HG03439 (cell line): ENCODE data around the gene ZSCAN21.

Source experiments
- ATAC-seq: cut with Tn5 transposase; IDR thresholded peaks from one replicate; pipeline ENCODE4 v1.9.1; 2021; ENCODE audit warnings: mild to moderate bottlenecking, moderate library complexity; ENCODE audit not compliant: unreplicated experiment

The ZSCAN21 gene

DNA sequence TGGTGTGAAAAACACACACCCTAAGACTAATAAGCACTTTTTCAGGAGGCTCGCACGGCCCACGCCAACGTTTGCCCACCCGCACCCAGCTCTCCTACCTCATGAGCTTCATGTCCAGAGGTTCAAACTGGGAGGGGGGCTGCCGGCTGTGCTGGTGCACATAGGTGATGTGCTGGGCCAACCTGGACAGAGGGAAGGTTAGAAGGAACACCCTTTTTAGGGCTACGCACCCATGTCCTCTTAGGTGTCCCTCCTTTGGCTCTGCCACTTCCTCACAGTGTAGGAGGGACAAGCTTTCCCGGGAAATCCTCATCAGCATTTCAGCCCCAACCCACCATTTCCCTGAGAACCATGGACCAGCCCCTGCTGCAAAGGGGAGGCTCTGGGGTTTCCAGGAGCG is 45.7 kb downstream of the ZSCAN21 start:
- ATAC-seq = no peak

DNA sequence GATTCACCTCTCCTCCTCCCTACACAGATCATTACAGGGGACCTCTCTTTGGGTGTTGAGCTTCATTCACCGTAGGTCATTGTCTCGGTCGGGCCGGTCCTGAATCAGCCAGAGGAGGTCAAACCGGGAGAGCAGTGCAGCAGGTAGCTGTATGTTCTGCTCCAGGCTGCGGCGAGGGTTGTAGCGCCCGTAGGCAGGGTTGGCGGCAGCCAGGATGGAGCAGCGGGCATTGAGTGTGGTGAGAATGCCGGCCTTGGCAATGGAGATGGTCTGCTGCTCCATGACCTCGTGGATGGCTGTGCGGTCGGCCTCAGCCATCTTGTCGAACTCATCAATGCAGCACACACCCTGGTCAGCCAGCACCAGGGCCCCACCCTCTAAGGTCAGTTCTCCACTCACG is 46.1 kb downstream of the ZSCAN21 start:
- ATAC-seq = no peak

DNA sequence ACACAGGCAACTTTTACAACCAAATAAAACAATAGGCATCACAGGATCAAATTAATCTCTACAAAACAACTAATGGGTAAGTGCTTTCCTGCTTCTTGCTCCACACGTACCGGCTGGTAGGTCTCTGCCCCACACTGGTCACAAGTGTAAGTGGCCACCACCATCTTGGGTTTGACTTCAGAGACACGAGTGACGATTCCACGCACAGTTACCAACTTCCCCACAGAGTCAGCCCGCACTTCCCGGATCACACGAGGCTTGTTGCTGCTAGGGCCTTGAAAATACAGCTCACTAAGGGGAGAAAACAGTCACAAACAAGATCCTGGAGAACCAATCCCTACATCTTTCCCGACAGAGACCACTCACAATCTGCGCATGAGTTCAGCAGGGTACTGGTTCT is 49.3 kb downstream of the ZSCAN21 start:
- no peak for ATAC-seq

DNA sequence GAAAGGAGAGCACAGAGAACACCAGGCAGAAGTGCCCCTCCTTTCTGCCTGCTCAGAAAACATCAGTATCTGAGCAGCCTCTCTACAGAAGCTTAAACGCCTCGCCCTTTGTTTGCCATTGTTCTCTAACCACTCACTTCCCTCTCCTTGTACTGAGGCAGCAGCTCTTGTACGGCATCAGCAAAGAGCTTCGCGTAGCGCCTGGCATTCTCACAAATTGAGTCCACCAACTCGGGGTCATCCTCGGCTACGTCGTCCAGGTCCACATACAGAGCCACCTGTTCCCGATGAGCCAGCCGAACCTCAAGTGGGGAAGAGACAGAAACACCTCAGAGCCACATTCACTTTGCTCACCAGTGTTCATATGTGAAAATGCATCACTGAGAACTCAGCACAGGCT is 49.9 kb downstream of the ZSCAN21 start:
- ATAC-seq = no peak

DNA sequence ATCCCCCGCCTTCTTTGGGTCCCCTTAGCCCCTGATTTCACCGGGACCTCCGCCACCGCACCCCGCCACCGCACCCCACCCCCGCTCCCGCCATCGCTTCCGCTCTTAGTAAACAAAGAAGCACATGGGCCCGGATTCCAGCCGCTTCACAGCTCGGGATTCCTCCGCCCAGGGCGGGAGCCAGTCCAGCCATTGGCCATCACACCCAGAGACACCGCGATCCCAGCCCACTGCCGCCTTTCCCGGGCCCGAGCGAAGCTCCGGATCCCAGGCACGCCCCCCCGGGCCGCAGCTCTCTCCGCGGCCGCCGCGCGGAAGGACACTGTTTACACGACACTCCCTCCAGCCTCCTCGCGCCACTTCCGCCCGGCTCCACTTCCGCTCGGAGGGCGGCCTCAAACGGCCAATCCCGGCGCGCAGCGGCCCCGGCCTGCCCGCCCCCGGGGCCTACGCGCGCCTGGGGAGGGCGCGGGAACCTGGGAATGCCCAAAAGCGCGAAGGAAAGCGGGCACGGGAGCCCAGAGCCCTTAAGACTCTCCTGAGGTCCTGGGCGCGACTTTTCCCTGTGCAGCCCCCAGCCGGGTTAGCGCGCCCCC is 50.9 kb downstream of the ZSCAN21 start:
- peak; percentile 57 for ATAC-seq

DNA sequence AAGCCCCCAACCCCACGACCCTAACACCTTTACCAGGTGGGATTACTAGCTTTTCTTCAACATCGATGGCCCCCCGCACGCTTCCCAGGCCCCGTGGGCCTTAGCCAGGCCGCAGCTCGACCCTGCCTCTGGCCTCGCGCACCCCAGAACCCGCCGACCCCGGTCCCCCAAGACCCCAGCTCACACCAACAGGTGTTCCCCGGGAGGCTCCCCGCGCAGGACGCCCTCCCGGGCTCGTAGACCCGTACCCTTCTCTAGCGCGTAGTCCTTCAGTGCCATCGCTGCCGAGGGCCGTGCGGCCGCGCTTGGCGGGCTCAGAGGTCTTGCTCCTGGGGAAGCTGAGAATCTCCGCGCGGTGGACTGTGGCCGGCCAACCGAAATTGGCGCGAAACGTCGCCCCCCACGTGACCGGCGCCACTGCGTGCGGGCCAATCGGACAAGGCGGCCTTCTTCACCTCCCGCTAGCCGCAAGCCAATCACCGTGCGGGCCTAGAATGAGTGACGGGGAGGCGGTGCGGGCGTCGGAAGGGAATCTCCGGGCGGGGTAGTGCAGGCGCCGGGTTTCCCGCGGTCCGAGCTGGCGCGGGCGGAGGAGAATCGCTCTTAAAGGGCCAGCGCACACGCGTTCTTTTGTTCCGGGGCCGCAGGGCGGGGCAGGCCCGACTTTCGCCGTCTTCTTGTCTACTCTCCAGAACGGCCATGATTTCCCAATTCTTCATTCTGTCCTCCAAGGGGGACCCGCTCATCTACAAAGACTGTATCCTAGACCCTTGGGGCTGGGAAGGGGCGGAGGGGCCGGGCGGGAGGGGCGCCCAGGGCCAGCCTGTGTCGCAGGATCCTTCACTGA is 51.7 kb downstream of the ZSCAN21 start, which contains the start of the genes AP4M1 and MCM7:
Gene AP4M1 (plus strand): TSS at position 628 of the 847 bp plus-strand sequence. CDS start 72 bp downstream, at position 700.
Gene MCM7 (minus strand): TSS at position 382 of the 847 bp plus-strand sequence. CDS start 103 bp downstream, at position 279.
- peak; percentile 81 for ATAC-seq

- no peak for ATAC-seq
Observed at GRCh38 chr7:100102950-100103840, 53.6 kb downstream of the ZSCAN21 start.

DNA sequence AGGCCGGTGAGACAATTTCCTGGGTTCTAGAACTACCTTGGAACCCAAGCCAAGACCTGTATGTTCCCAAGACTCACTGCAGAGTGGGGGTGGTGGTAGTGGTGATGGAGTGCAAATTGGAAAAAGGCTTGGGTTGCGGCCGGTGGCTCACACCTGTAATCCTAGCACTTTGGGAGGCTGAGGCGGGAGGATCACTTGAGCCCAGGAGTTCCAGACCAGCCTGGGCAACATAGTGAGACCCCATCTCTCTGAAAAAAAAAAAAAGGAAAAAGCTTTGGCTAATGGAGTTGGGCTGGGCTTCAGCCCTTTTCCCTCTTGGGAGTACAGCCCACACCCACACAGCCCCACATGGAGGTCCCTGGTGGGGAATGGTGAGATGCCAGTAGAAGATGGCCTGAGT is 56.0 kb downstream of the ZSCAN21 start:
- ATAC-seq = no peak

DNA sequence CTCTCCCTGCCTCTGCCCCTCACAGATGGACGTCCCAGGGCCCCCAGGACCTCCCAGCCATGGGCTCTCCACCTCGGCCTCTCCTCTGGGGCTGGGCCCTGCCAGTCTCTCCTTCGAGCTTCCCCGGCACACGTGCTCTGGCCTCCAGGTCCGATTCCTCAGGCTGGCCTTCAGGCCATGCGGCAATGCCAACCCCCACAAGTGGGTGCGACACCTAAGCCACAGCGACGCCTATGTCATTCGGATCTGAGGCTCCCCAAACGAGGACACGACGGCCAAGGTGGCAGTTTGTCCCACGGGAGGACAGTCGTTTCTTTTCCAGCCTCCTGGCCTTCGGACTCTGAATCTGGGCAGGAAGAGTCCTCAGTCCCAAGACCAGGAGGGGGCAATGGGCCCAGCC is 57.1 kb downstream of the ZSCAN21 start:
- no peak for ATAC-seq

DNA sequence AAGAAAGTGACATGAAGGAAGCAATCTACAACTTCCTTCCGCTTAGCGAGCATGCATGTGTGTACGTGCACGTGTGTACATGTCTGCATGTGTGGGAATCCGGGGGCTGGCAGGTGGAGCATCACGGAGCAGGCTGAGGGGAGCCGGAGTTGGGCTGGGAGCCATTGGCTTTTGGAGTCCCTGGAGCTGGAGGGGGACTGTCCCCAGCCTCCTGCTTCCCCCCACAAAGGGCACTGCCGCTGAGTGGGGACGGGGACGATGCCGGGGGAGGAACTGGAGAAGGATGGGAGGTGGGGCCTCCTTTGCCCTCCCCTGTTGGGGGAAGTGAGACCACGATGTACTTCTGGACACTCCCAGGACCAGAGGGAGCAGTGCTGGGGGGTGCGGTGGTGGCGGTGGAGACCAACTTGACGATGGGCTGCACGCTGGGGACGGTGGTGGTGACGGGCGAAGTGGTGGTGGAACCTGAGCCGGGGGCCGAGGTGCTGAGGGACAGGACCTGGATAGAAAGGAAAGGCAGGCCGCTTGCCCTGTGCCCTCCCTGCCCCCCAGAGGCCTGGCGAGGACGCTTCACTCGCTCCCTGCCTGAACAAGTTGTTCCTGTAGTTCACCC is 57.7 kb downstream of the ZSCAN21 start:
- no peak for ATAC-seq

DNA sequence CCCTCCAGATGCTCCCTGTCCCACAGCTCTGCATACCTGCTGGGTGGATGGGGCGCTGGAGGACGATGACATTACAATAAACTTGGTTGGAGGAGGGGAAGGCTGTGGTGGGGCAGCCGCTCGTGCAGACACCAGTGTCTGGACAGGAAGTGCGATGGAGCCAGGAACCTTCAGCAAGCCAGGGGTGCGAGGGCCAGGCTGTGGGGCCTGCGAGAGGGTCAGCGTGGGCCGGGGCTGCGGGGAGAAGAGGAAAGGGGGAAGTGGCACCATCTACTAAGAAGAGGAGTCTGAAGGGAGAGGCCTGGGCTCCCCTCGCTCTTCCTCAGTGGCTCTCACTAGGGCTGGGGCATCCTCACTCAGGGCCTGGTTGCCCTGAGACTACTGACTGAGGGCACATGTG is 58.3 kb downstream of the ZSCAN21 start:
- ATAC-seq = no peak

- no peak for ATAC-seq
Observed at GRCh38 chr7:100109521-100110163, 60.1 kb downstream of the ZSCAN21 start.

DNA sequence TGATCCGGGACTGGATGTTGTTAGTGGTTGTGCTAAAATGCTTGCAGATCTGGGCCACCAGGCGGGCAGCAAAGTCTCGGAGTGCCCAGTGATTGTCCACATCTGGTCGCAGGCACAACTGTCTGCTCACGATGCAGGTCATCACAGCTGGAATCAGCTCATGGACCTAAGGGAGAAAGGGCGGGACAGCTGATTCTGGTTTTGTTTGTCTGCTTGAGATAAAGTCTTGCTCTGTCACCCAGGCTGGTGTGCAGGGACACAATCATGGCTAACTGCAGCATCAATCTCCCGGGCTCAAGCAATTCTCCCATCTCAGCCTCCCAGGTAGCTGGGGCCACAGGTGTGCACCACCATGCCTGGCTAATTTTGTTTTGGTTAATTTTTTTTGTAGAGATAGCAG is 61.6 kb downstream of the ZSCAN21 start:
- ATAC-seq = no peak

GRCh38 chr7:100111914-100112313 is 62.3 kb downstream of the ZSCAN21 start:
- ATAC-seq = no peak
